Measurements from ENCODE around the gene ITGA1.

GRCh38 chr5:52802272-52802973, 14.7 kb downstream of the ITGA1 start:
- TF ChIP-seq CTCF (IDR thresholded peaks at IDR 0.05; ENCODE audit: low read depth, low read length, missing input control) (no peak), REST (IDR thresholded peaks at IDR 0.05) (no peak), MAX (IDR thresholded peaks at IDR 0.05) (no peak), TAF1 (conservative IDR thresholded peaks at IDR 0.05) (no peak), JUND (IDR thresholded peaks at IDR 0.05) (no peak), FOXA1 (IDR thresholded peaks at IDR 0.05) (no peak), RAD21 (IDR thresholded peaks at IDR 0.05) (no peak)

All from liver (tissue), 3 donors.